GM12878 (cell line): ENCODE results near the gene PCDHGC5. TPM values are rescaled to one million over a fixed set of nuclear protein-coding genes. Genes with fewer than 3 reads are reported as not detected.

Experiments used
- ATAC-seq: fragments of 200-7000 bp; cut with Tn5 transposase; 3 replicates; pipeline ENCODE4 v1.9.1; 2020; ENCODE audit warnings: mild to moderate bottlenecking, moderate library complexity
- BruUV-seq: library from RNA; stranded (reverse); fragments of 400-500 nt; replicated peaks from 2 replicates; lab custom pipeline; 2021; lab: Mats Ljungman, UMichigan
- CTCF ChIA-PET: fragments of 300-600 bp; sonication (Branson Sonifier 250); formaldehyde crosslinking; extraction: SDS; loops from one replicate; lab custom pipeline; 2021; ENCODE audit warnings: inconsistent platforms; lab: Yijun Ruan, JAX
- POLR2A ChIA-PET: fragments of 350-600 bp; formaldehyde crosslinking; extraction: SDS; loops from one replicate; lab custom pipeline; 2021; ENCODE audit warnings: inconsistent platforms; lab: Charles Lee
- RAD21 ChIA-PET: fragments of 300-600 bp; sonication (Branson Sonifier 250); formaldehyde crosslinking; loops from one replicate; lab custom pipeline; 2023; ENCODE audit warnings: antibody characterized with exemption; ENCODE audit not compliant: unreplicated experiment; lab: Charles Lee
- SMC1A ChIA-PET: fragments of 300-600 bp; sonication (Branson Sonifier 250); formaldehyde crosslinking; loops from one replicate; lab custom pipeline; 2023; ENCODE audit not compliant: unreplicated experiment, uncharacterized antibody; lab: Charles Lee
- DNase-seq: peaks from one replicate; pipeline ENCODE4 v3.0.0-alpha.2; 2011; ENCODE audit warnings: low read depth, low spot score
- FAIRE-seq: peaks from 3 replicates; lab custom pipeline; 2011; peaks lifted over from hg19 to GRCh38; lab: Jason Lieb, UNC
- H2AFZ ChIP-seq: 2 replicates; pipeline ENCODE4 v1.6.0; 2011; ENCODE audit warnings: low read depth, low read length, control low read depth; ENCODE audit not compliant: control insufficient read depth
- H3K27ac ChIP-seq: 2 replicates; pipeline ENCODE4 v1.5.1; 2011; ENCODE audit warnings: control low read depth; ENCODE audit not compliant: control insufficient read depth, insufficient read depth
- H3K27me3 ChIP-seq, 2 experiments: replicated peaks in 1 of 2; 2 replicates each; pipeline versions ENCODE4 v1.6.0 to v1.6.1; 2011; ENCODE audit warnings: low read length in 1 of 2; ENCODE audit not compliant: control insufficient read depth in 2 of 2, insufficient read depth in 2 of 2
- H3K36me3 ChIP-seq, 2 experiments: 2 replicates each; pipeline ENCODE4 v1.5.1; 2011; ENCODE audit warnings: low read length in 1 of 2; ENCODE audit not compliant: control insufficient read depth in 2 of 2, insufficient read depth in 2 of 2
- H3K4me1 ChIP-seq: 2 replicates; pipeline ENCODE4 v1.6.1; 2011; ENCODE audit warnings: mild to moderate bottlenecking, low read length, moderate library complexity, mixed read lengths; ENCODE audit not compliant: control insufficient read depth, insufficient read depth
- H3K4me2 ChIP-seq: 2 replicates; pipeline ENCODE4 v1.6.0; 2011; ENCODE audit warnings: control low read depth; ENCODE audit not compliant: control insufficient read depth, insufficient read depth
- H3K4me3 ChIP-seq: fragments of 200-600 bp; sonication (generic); 2 replicates; pipeline ENCODE4 v1.5.1; 2016
- H3K79me2 ChIP-seq: 2 replicates; pipeline ENCODE4 v1.6.0; 2011; ENCODE audit warnings: low read length; ENCODE audit not compliant: control insufficient read depth, insufficient read depth
- H3K9ac ChIP-seq: 2 replicates; pipeline ENCODE4 v1.8.0; 2011; ENCODE audit warnings: low read length, control low read depth, mixed read lengths; ENCODE audit not compliant: control insufficient read depth, insufficient read depth
- H3K9me3 ChIP-seq: replicated peaks from 3 replicates; pipeline ENCODE4 v1.5.1; 2011; ENCODE audit warnings: mild to moderate bottlenecking, low read length; ENCODE audit not compliant: control insufficient read depth, insufficient read depth
- H4K20me1 ChIP-seq: 2 replicates; pipeline ENCODE4 v1.6.0; 2011; ENCODE audit not compliant: control insufficient read depth, insufficient read depth
- E2F4 ChIP-seq: IDR thresholded peaks from 2 replicates; pipeline ENCODE4 v1.6.1; 2012; ENCODE audit warnings: low read depth, low read length, improper control_type of control experiment
- EGR1 ChIP-seq, 2 experiments: IDR thresholded peaks; 1 replicate in 1 of 2; 2 replicates in 1 of 2; pipeline ENCODE4 v1.6.1; 2011 to 2012; ENCODE audit warnings: low read depth in 2 of 2, low read length in 2 of 2, borderline replicate concordance in 1 of 2, mild to moderate bottlenecking in 1 of 2, moderate library complexity in 1 of 2
- GATAD2B ChIP-seq: fragments of 450-650 bp; conservative IDR thresholded peaks from 2 replicates; pipeline ENCODE4 v1.6.1; 2017; ENCODE audit warnings: low read depth, mild to moderate bottlenecking, moderate library complexity
- IKZF2 ChIP-seq, 2 experiments: fragments of 450-650 bp; IDR thresholded peaks; 2 replicates each; pipeline ENCODE4 v1.6.1; 2017; ENCODE audit warnings: mild to moderate bottlenecking in 2 of 2, moderate library complexity in 2 of 2
- MEF2B ChIP-seq: fragments of 450-650 bp; IDR thresholded peaks from 2 replicates; pipeline ENCODE4 v1.6.1; 2018; ENCODE audit warnings: mild to moderate bottlenecking, moderate library complexity; ENCODE audit not compliant: partially characterized antibody, poor library complexity, severe bottlenecking
- MTA3 ChIP-seq: IDR thresholded peaks from 2 replicates; pipeline ENCODE4 v1.6.1; 2012; ENCODE audit warnings: low read length, inconsistent platforms, borderline replicate concordance
- NFYA ChIP-seq: IDR thresholded peaks from 2 replicates; pipeline ENCODE4 v1.6.1; 2011; ENCODE audit warnings: low read depth, mild to moderate bottlenecking, low read length, improper control_type of control experiment, borderline replicate concordance
- SUPT20H ChIP-seq: IDR thresholded peaks from 2 replicates; pipeline ENCODE4 v1.6.1; 2011; ENCODE audit warnings: low read depth, mild to moderate bottlenecking, low read length, moderate library complexity, borderline replicate concordance; ENCODE audit not compliant: control insufficient read depth
- USF2 ChIP-seq: IDR thresholded peaks from 2 replicates; pipeline ENCODE4 v1.6.1; 2011; ENCODE audit warnings: low read depth, low read length, improper control_type of control experiment, borderline replicate concordance
- ZBTB40 ChIP-seq: fragments of 450-650 bp; IDR thresholded peaks from 2 replicates; pipeline ENCODE4 v1.6.1; 2016; ENCODE audit warnings: mild to moderate bottlenecking, moderate library complexity, borderline replicate concordance
- WGBS: methylation state at CpG from one replicate; pipeline ENCODE4 v1.1.6; 2016; ENCODE audit warnings: low lambda C conversion rate; ENCODE audit not compliant: insufficient replicate concordance, insufficient coverage; ENCODE audit errors: missing lambda C conversion rate; 5-methylcytosine and 5-hydroxymethylcytosine counted together
- in situ Hi-C: fragments of 300-500 bp; cut with MboI; formaldehyde crosslinking; loops from 9 replicates; pipeline ENCODE4 v1.14.3; 2018; ENCODE audit warnings: mixed read lengths
- intact Hi-C: fragments of 100-400 bp; cut with micrococcal nuclease; formaldehyde crosslinking; loops from one replicate; pipeline ENCODE4 v1.14.2; 2022; ENCODE audit not compliant: unreplicated experiment
- polyA plus RNA-seq, 11 experiments: library from polyadenylated mRNA; depleted of rRNA in 4 of 11; unstranded in 6 of 11; stranded (reverse) in 5 of 11; fragments of >200 nt; fragmentation: Nextera tagmentation in 4 of 11; fragmentation: Illumina TruSeq in 1 of 11; extraction: Ambion mirVana in 4 of 11; extraction: Trizol in 1 of 11; gene quantifications; 1 replicate in 1 of 11; 2 replicates in 10 of 11; pipeline versions ENCODE4 v1.2.1 to v1.2.3, GENCODE V29; 2011 to 2016; ENCODE audit warnings: inconsistent platforms in 2 of 11, missing spikeins in 2 of 11, low read depth in 1 of 11
- total RNA-seq, 4 experiments: library from RNA; depleted of rRNA in 3 of 4; stranded (reverse); fragments of >200 nt in 3 of 4; fragmentation: Illumina TruSeq in 1 of 4; extraction: Trizol in 1 of 4; gene quantifications; 2 replicates each; pipeline versions ENCODE4 v1.2.1 to v1.2.3, GENCODE V29; 2013 to 2021

Gene PCDHGC5
- total and polyA plus RNA-seq, 10 of the 15 experiments (the other 5 are each of a cell fraction or from before 2014, with no cell fraction given): 0.05 to 0.87 (median 0.18) TPM; not detected in 2

- H3K36me3 ChIP-seq: peaks cover 0 to 4% of the 10 kb centered on the region in 2 experiments; a peak in 1 of 4 replicates
- FAIRE-seq: no peak
- no TSS peak for BruUV-seq
- DNase-seq: no peak
- ChIA-PET RAD21 (interaction anchor here (0.7 to 11.6 kb wide), 13 partner anchors 11 to 94 kb away, joined by 3 to 109 read pairs (median 7); partner anchors contain the start of genes PCDHGA10, PCDHGA12, PCDHGB7 and PCDHGC3), POLR2A (interaction anchor here (0.8 to 2.0 kb wide), 8 partner anchors 8 to 112 kb away, joined by 3 to 5 read pairs (median 3); partner anchors contain the start of genes DIAPH1 and PCDHGC5), SMC1A (interaction anchor here (0.6 to 10.8 kb wide), 17 partner anchors 9 to 1106 kb away, joined by 3 to 176 read pairs (median 5); partner anchors contain the start of genes ANKHD1, PCDHGA11, PCDHGA12 and PCDHGB3), CTCF (interaction anchor here (0.6 to 11.9 kb wide), 17 partner anchors 14 to 454 kb away, joined by 3 to 213 read pairs (median 11); partner anchors contain the start of genes DIAPH1, PCDHGA10, PCDHGA11 and PCDHGA12)
- peak overlapping the region; percentile 38 for H3K9ac ChIP-seq
- peaks cover 15% of the 10 kb centered on the region for H3K79me2 ChIP-seq
- H3K9me3 ChIP-seq: no peaks in the 10 kb centered on the region
- peak overlapping the region; percentile 78 for H3K4me2 ChIP-seq
- peaks cover 75% of the 10 kb centered on the region for H3K4me1 ChIP-seq
- in situ Hi-C loops (no loop called here), intact Hi-C loops (no loop called here)
- no peaks in the 10 kb centered on the region for H3K27me3 ChIP-seq
- ATAC-seq: peak; percentile 46
- WGBS: under 1% methylated on average over 11 of the region's 11 CpGs
- peak overlapping the region; percentile 65; the same call in 1 of the 2 replicates for H3K4me3 ChIP-seq
- H3K27ac ChIP-seq: peak overlapping the region; percentile 90
- peak overlapping the region; percentile 35 for H2AFZ ChIP-seq
- H4K20me1 ChIP-seq: no peaks in the 10 kb centered on the region
- TF ChIP-seq MTA3 (no peak), USF2 (no peak), MEF2B (peak; percentile 67), E2F4 (no peak), ZBTB40 (no peak), GATAD2B (peak; percentile 82), IKZF2 (IDR thresholded peaks at IDR 0.05) (peak; percentile 47 to 52; a peak in 3 of 4 replicates), EGR1 (IDR thresholded peaks at IDR 0.05; ENCODE audit: borderline replicate concordance in 1 of 2, low read depth in 2 of 2, low read length in 2 of 2) (0 out of 3 replicates have a peak, but pooled peaks of 1 of the 2 experiments have one; percentile 27), NFYA (no peak), SUPT20H (no peak)
These were observed 18.7 kb downstream of the PCDHGC5 start for GRCh38 chr5:141507387-141508091.
